NCI-H2227 (cell line): ENCODE results near the gene PRAMEF13.
"Not testable (repeated sequence)": the region's sequence is repeated elsewhere in the genome, so short reads cannot be mapped to it uniquely, and the experiment has no call there.

ENCODE experiments used
- DNase-seq: peaks from one replicate; lab custom pipeline; 2025; ENCODE audit not compliant: unreplicated experiment; lab: John Stamatoyannopoulos, UW

The PRAMEF13 gene, protein sequence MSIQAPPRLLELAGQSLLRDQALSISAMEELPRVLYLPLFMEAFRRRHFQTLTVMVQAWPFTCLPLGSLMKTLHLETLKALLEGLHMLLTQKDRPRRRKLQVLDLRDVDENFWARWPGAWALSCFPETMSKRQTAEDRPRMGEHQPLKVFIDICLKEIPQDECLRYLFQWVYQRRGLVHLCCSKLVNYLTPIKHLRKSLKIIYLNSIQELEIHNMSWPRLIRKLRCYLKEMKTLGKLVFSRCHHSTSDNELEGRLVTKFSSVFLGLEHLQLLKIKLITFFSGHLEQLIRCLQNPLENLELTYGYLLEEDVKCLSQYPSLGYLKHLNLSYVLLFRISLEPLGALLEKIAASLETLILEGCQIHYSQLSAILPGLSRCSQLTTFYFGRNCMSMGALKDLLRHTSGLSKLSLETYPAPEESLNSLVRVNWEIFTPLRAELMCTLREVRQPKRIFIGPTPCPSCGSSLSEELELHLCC

GRCh38 chr1:13201309-13201708 lies at the start of gene PRAMEF13:
TSS of gene PRAMEF13 (minus strand) at chr1:13201409. CDS start at chr1:13199589, 1,820 bp downstream.
- DNase-seq: not testable (repeated sequence)

DNA sequence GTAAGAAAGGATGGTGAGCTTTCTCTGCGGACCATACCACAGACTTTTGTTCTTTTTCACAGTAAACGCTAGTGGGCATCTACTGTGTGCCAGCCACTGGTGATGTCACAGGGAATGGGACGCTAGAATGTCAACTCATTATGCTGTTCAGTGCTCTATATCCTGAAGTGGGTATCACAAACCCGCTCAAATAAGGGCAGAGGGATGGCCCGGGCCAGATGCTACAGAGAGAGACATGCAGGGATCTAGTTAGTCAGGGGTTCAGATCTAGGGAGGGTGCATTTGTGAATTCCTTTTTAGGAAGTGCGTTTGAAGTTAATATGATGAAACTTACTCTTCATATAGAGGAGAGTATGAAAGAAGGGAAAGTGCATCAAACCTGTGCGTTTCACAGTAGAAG lies 45.9 kb upstream of the PRAMEF13 start:
- DNase-seq: not testable (repeated sequence)

DNA sequence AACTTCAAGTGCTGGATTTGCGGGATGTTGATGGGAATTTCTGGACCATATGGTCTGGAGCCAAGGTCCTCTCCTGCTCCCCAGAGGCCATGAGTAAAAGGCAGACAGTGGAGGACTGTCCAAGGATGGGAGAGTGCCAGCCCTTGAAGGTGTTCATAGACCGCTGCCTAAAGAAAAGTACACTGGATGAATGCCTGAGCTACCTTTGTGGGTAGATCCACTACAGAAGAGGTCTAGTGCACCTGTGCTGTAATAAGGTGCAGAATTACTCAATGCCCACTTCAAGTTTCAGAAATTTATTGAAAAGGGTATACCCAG lies 45.3 kb upstream of the PRAMEF13 start:
- not testable (repeated sequence) for DNase-seq

GRCh38 chr1:13245841-13246553 lies 44.8 kb upstream of the PRAMEF13 start:
- DNase-seq: not testable (repeated sequence)

- DNase-seq: not testable (repeated sequence)
These were observed 42.5 kb upstream of the PRAMEF13 start for GRCh38 chr1:13243536-13244263.

GRCh38 chr1:13239633-13240032 lies 38.4 kb upstream of the PRAMEF13 start:
- not testable (repeated sequence) for DNase-seq

GRCh38 chr1:13237572-13237971 lies 36.4 kb upstream of the PRAMEF13 start:
- DNase-seq: not testable (repeated sequence)

- not testable (repeated sequence) for DNase-seq
These were observed 32.8 kb upstream of the PRAMEF13 start for GRCh38 chr1:13234057-13234456.

GRCh38 chr1:13232056-13232455 lies 30.8 kb upstream of the PRAMEF13 start:
- not testable (repeated sequence) for DNase-seq

DNA sequence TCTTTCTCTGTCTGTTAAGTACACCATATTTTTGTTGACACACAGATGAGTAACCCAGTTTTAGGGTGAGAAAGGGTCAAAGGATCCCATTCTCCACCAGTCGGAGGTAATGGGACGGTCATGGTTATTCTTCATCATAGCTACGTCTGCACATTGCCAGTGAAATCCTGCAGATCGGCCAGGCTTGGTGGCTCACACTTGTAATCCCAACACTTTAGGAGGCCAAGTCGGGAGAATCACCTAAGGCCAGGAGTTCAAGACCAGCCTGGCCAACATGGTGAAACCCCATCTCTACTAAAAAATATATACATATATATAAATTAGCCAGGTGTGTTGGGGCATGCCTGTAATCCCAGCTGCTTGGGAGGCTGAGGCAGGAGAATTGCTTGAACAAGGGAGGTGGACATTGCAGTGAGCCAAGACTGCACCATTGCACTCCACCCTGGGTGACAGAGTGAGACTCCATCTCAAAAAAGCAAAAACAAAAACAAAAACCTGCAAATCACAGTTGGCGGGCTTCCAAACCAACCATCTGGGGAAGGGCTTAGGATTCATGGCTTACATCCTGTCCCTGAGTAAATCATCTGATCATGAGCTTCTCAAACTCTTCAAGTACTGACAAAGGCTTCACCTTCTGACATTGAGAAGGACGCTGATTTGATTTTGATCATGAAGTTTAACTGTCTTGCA lies 30.0 kb upstream of the PRAMEF13 start:
- not testable (repeated sequence) for DNase-seq

DNA sequence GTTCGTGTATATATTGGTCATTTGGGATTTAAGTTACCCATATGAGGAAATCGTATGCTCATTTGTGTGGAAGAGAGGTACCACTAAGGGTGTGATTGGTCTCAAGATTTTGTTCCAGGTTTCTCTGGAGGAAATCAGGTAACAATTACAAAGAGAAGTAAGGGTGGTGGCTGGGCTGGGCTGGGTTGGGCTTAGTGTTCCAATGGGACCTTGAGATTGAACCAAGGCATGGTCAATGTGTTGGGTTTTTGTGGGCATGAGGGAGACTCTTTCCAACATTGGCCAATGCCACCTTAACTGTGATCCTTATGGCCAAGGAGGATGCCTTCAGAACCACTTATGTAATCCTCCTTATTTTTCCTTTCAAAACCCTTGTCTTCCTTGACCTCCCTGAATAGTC lies 29.4 kb upstream of the PRAMEF13 start:
- DNase-seq: not testable (repeated sequence)

DNA sequence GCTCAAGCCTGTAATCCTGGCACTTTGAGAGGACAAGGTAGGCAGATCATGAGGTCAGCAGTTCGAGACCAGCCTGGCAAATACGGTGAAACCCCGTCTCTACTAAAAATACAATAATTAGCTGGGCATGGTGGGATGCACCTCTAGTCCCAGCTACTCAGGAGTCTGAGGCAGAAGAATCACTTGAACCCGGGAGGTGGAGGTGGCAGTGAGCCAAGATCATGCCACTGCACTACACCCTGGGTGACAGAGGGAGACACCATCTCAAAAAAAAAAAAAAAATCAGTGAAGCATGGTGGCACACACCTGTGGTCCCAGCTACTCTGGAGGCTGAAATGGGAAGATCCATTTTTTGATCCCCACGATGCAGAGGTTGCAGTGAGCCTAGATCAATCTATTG lies 28.9 kb upstream of the PRAMEF13 start:
- not testable (repeated sequence) for DNase-seq

DNA sequence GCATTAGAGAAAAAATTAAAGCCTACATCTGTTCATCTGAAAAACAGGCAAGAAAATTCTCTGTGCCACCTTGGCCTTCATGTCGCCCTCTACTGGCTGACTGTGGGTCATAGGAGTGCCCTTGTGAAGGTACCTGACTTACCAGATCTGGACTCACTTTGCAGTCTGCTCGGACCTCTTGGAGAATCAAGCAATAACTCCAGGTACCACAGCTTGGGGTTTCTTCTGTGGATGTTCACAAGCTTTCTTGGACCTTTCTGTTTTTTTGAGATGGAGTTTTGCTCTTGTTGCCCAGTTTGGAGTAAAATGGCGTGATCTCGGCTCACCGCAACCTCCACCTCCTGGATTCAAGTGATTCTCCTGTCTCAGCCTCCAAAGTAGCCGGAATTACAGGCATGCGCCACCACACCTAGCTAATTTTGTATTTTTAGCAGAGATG lies 27.2 kb upstream of the PRAMEF13 start:
- no peak for DNase-seq

- not testable (repeated sequence) for DNase-seq
These were observed 26.3 kb upstream of the PRAMEF13 start for GRCh38 chr1:13227271-13228055.

GRCh38 chr1:13225675-13226204 lies 24.5 kb upstream of the PRAMEF13 start, which contains the start of gene PRAMEF18:
TSS of gene PRAMEF18 (minus strand) at chr1:13226154. CDS start at chr1:13226106, 48 bp downstream.
- not testable (repeated sequence) for DNase-seq

DNA sequence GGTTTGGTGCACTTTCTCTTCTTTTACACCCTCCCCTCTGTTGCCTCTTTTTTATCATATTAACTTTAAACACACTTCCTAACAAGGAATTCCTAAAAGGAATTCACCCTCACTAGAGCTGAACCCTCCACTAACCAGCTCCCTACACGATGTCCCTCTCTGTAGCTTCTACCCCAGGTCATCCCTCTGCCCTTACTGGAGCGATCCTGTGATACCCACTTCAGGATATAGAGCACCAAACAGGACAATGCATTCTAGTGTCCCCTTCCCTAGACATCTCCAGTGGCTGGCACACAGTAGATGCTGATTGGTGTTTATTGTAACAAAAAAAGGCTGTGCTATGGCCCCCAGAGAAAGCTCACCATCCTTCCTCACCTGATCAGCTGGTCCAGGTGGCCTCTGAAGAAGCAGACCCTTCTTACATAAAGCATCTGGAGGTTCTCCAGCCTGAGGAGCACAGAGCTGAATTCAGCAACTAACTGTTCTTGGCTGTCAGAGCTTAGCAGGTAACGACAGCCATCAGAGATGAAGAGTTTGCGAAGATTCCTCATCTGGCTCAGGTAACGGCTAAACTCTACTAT lies 23.4 kb upstream of the PRAMEF13 start:
- no peak for DNase-seq

DNA sequence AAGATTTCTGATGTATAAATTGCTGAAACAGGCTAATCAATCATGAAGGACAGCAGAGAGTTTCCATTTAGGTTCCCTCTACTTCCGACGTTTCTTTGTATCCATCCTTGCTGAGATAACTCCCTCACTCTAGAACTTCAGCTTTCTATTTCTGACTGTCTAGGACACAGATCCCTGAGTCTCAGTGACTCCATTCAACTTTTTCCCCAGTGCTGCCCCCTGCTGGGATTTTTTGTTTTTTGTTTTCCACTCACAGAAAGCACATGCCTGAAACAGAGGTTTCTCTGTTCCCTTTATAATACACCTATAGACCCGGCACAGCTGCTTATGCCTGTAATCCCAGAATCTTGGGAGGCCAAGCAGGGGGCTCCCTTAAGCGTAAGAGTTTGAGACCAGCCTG lies 21.6 kb upstream of the PRAMEF13 start:
- not testable (repeated sequence) for DNase-seq

GRCh38 chr1:13219203-13219602 lies 18.0 kb upstream of the PRAMEF13 start:
- DNase-seq: not testable (repeated sequence)

DNA sequence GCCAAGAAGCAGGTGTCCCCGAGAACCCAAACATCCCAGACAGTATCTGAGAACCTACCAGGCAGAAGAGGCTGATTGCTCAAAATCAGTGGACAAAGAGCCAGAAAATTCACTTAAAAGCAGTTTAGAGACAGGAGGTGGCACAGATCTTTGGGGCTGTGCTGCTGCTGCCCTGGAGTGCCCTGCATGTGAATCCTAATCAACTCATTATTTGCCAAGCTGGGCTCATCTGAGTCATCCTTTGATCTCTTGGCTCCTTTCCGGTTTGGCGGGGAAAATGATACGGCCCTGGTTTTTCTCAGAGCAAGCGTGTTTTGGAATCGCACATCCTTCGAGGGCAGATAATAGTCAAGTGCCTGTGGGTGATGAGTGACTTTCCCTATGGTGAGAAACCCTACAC lies 15.4 kb upstream of the PRAMEF13 start:
- not testable (repeated sequence) for DNase-seq
